ENCODE data around the gene EBF4.

GRCh38 chr20:2742431-2742830 is 49.9 kb downstream of the EBF4 start:
- TF ChIP-seq, protein P1, sequence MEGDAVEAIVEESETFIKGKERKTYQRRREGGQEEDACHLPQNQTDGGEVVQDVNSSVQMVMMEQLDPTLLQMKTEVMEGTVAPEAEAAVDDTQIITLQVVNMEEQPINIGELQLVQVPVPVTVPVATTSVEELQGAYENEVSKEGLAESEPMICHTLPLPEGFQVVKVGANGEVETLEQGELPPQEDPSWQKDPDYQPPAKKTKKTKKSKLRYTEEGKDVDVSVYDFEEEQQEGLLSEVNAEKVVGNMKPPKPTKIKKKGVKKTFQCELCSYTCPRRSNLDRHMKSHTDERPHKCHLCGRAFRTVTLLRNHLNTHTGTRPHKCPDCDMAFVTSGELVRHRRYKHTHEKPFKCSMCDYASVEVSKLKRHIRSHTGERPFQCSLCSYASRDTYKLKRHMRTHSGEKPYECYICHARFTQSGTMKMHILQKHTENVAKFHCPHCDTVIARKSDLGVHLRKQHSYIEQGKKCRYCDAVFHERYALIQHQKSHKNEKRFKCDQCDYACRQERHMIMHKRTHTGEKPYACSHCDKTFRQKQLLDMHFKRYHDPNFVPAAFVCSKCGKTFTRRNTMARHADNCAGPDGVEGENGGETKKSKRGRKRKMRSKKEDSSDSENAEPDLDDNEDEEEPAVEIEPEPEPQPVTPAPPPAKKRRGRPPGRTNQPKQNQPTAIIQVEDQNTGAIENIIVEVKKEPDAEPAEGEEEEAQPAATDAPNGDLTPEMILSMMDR (IDR thresholded peaks at IDR 0.05; ENCODE audit: low read depth, low read length): no peak
- TF ChIP-seq EZH2phosphoT487 (IDR thresholded peaks at IDR 0.05; ENCODE audit: low read depth): no peak
